Retinal pigment epithelial cell (primary cell): ENCODE data around the gene RALGDS.
A peak's percentile ranks its signal among the peaks of the same experiment; 100 is the strongest.

ENCODE experiments used
- DNase-seq: peaks from one replicate; pipeline ENCODE4 v3.0.0-alpha.2; 2010; ENCODE audit warnings: low read depth
- H3K4me3 ChIP-seq: 2 replicates; pipeline ENCODE4 v1.5.1; 2011; ENCODE audit warnings: mild to moderate bottlenecking, low read length, control low read depth, moderate library complexity
- CTCF ChIP-seq: conservative IDR thresholded peaks from 2 replicates; pipeline ENCODE4 v1.5.1; 2011; ENCODE audit warnings: low read depth, low read length, control low read depth, inconsistent platforms

Gene RALGDS

DNA sequence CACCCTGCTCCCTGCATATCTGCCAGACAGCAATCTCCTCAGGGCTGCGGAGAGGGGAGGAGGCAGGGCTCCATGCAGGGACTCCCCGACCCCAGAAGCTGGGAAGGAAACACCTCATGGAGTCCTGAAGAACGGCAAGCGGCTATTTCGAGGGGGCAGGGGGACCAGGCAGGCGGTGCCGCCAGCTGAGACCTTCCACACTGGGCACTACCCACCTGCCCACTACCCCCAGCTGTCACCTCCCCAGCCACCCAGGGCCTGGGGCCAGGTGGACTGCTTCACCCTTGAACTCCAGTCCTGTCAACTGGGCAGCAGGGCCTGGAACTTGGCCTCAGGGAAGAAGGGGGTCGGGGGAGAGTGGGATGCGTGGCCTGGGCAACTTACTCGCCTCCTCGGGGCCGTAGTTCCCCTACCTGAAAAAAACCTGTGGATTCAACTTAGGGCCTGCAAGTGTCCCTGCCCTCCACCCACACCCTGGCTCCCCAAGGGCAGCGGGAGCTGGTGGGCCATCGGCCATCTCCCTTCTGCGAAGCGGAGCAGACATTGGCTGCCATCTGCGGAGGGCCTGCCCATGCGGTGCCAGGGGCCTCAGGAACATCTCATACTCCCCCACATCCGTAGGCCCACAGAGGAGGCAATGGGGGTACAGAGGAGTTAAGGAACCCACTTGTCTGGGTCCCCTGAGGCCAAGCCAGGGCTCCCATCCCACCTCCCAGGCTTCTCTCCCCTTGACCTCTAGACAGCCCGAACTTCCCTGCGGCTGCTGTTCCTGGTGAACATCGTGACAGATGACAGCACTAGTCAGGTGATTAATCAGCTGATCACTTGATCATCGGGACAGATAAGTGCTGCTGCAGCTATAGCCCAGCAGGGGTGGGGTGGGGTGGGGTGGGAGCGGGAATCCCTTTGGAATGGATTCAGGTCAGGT lies 18.5 kb upstream of the RALGDS start:
- DNase-seq, result no peak
- no peak overlapping the region for H3K4me3 ChIP-seq
- no peak for TF ChIP-seq CTCF

DNA sequence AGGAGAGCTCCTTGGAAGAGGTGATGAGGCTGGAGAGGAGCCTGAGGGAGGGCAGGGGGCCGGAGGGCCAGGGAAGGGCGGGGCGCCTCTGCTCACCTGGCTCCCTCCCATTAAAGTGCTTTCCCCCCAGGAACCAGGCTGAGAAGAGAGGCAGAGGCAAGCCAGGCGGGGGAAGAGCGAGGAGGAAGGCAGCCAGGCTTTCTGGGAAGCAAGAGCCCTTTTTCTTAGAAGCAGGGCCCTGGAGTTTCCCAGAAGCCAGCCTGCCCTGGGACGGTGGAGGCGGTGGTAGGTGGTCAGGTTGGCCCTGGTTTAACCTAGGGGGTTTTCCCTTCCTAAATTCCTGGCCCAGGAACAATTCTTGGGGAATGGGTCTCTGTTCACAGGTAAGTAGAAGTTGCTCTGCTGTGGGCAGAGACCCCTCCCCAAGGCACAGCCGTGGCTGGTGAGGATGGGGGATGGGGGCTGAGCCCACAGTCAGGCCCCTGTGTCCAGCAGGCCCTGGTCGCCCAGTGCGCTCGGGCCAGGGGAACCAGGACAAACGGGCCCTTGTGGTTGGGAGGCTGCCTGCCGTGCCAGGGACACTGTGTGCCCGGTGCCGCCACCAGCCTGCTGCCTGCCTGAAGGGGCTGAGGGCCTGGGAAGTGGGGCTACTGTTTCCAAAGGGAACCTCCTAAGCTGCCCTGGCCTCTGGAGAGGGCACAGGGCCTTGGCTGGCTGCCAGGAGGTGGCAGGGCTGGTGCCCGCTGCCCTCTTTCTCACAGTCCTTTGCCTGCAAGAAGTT lies 16.6 kb upstream of the RALGDS start:
- DNase-seq, result no peak
- no peak for TF ChIP-seq CTCF
- no peak overlapping the region for H3K4me3 ChIP-seq

GRCh38 chr9:133135146-133135745 lies 14.2 kb upstream of the RALGDS start:
- no peak overlapping the region for H3K4me3 ChIP-seq
- DNase-seq, result peak; percentile 82

DNA sequence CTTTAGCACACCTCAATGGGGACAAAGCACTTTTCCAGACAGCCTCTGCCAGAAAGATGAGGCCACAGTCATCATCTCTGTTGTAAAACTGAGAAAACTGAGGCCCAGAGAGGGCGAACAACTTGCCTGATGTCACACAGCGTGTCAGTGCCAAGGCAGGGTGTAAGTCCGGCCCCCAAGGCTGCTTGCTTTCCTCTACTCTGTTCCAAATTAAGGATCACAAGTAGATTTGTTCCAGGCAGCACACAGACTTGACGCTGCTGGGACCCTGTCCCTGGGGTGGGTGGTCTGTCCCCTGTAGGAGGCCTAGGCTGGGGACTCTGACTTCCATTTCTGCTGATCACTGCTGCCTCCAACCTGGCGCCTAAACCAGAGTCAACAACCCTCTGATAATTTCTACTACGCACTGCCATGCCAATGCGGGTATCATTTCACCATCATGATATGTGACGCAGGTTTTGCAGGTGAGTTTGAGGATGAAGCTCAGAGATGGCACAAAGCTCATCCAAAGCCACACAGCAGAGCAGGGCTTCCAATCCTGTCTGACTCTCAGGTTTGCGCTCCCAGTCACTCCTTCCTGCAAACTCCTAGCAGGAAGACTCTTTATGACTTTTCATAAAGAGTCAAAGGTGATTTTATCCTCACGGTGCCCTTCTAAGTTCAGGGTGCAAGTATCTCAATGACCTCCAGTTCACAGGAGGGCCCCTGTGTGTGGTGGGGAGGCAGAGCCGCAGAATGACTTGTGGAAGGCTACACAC lies 13.5 kb upstream of the RALGDS start:
- no peak for DNase-seq
- H3K4me3 ChIP-seq, result no peak overlapping the region

More at GRCh38 chr9:133135146-133135745, 14.2 kb upstream of the RALGDS start:
- TF ChIP-seq CTCF, result no peak

GRCh38 chr9:133133681-133134387 lies 12.8 kb upstream of the RALGDS start:
- no peak for TF ChIP-seq CTCF
- H3K4me3 ChIP-seq, result no peak overlapping the region

More for the DNA sequence above, 13.5 kb upstream of the RALGDS start:
- no peak for TF ChIP-seq CTCF

DNA sequence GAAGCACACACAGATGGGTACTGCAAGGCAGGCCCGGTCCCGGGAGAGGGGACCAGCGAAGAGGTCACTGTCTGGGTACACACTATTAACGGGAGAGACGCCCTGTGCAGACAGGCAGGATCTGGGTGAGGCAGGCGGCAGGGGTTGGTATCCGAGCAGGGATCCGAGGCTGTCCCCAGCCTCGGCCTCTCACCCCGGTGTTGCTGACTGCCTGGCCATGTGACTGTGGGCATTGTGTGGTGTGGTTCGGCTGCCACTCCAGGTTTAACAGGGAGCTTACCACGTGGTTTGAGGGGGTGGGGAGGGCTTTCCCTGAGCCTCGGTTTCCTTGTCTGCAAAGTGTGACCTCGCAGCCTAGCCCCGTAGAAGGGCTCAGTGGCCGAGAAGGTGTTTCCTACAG lies 11.1 kb upstream of the RALGDS start:
- H3K4me3 ChIP-seq, result no peak overlapping the region
- no peak for TF ChIP-seq CTCF
- no peak for DNase-seq

More at GRCh38 chr9:133133681-133134387, 12.8 kb upstream of the RALGDS start:
- DNase-seq, result peak; percentile 90
